ENCODE measurements around the gene TMEM121.

DNA sequence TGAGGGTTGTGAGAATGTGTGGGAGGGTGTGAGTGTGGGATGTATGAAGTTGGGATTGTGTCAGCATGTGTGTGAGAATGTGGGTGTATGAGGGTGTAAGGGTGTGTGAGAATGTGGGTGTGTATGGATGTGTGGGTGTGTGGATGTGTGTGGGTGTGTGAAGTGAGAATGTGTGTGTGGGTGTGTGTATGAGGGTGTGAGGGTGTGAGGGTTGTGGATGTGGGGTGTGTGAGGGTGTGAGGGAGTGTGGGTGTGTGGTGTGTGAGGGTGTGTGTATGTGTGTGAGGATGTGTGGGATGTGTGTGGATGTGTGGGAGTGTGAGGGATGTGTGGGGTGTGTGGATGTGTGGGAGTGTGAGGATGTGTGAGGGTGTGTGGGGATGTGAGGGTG, 37.0 kb downstream of the TMEM121 start:
- TF ChIP-seq GATA3 (IDR thresholded peaks at IDR 0.05; ENCODE audit: low read depth, low read length) (no peak), GATA2 (IDR thresholded peaks at IDR 0.05; ENCODE audit: low read depth, low read length) (no peak)
